ENCODE measurements around the gene ARHGAP26. TPM values are rescaled to one million over a fixed set of nuclear protein-coding genes. Genes with fewer than 3 reads are reported as not detected.

Gene ARHGAP26
- polyA plus RNA-seq, 1 donor (not counting 4 experiments of a cell fraction or from before 2014, with no cell fraction given): 3.9 TPM

DNA sequence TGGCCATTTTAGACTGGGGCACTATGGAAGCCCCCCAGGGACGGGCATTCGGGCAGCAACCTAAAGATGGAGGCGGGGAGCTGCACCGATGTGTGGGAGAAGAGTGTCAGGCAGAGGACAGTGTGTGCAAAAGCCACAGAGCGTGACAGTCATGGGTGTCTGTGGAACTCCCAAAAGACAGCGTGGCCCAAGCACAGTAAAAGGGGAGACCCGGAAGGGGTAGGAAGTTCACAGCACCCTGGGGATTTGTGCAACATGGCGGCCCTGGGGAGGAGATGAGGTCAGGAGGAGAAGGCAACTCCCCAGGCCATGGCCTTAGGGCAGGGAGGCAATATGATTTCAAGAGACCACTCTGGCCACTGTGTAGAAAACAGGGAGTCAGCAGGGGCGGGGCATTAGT lies 45.4 kb upstream of the ARHGAP26 start:
- Histone ChIP-seq H3K36me3 (ENCODE audit: control insufficient read depth in 2 of 2, extremely low read depth in 1 of 2, insufficient read depth in 2 of 2, low read length in 2 of 2) (no peaks in the 10 kb centered on the region), H4K20me1 (ENCODE audit: control insufficient read depth, extremely low read depth, insufficient read depth, low read length) (no peaks in the 10 kb centered on the region), H3K79me2 (ENCODE audit: control insufficient read depth, insufficient read depth, low read length) (no peaks in the 10 kb centered on the region), H3K4me1 (ENCODE audit: control insufficient read depth, extremely low read depth, insufficient read depth, low read length) (peaks cover 43% of the 10 kb centered on the region), H2AFZ (ENCODE audit: control insufficient read depth, low read length) (no peak overlapping the region), H3K27ac (ENCODE audit: control insufficient read depth, insufficient read depth, low read length) (peak overlapping the region; percentile 94), H3K9ac (ENCODE audit: control insufficient read depth, extremely low read depth, insufficient read depth, low read length) (no peak overlapping the region), H3K4me3 (ENCODE audit: control insufficient read depth in 2 of 3, extremely low read depth in 1 of 3, insufficient read depth in 2 of 3, low read depth in 1 of 3, low read length in 3 of 3) (no peak overlapping the region), H3K27me3 (ENCODE audit: control insufficient read depth, extremely low read depth, insufficient read depth, low read length) (no peaks in the 10 kb centered on the region), H3K9me3 (ENCODE audit: control insufficient read depth, low read depth, low read length) (no peaks in the 10 kb centered on the region), H3K9me1 (ENCODE audit: control insufficient read depth, extremely low read depth, insufficient read depth, low read length) (no peaks in the 10 kb centered on the region), H3K4me2 (ENCODE audit: control insufficient read depth, extremely low read depth, insufficient read depth, low read depth, low read length) (peak overlapping the region; percentile 66)
- no peak for DNase-seq (ENCODE audit: low read depth, low spot score)
- TF ChIP-seq, protein P1, sequence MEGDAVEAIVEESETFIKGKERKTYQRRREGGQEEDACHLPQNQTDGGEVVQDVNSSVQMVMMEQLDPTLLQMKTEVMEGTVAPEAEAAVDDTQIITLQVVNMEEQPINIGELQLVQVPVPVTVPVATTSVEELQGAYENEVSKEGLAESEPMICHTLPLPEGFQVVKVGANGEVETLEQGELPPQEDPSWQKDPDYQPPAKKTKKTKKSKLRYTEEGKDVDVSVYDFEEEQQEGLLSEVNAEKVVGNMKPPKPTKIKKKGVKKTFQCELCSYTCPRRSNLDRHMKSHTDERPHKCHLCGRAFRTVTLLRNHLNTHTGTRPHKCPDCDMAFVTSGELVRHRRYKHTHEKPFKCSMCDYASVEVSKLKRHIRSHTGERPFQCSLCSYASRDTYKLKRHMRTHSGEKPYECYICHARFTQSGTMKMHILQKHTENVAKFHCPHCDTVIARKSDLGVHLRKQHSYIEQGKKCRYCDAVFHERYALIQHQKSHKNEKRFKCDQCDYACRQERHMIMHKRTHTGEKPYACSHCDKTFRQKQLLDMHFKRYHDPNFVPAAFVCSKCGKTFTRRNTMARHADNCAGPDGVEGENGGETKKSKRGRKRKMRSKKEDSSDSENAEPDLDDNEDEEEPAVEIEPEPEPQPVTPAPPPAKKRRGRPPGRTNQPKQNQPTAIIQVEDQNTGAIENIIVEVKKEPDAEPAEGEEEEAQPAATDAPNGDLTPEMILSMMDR (optimal IDR thresholded peaks at IDR 0.05 in 1 of 3, IDR thresholded peaks at IDR 0.05 in 1 of 3, conservative IDR thresholded peaks at IDR 0.05 in 1 of 3; ENCODE audit: extremely low read depth in 1 of 3, insufficient read depth in 2 of 3, low read length in 3 of 3): no peak
- TF ChIP-seq EZH2 (IDR thresholded peaks at IDR 0.05; ENCODE audit: low read length): no peak
- dilution Hi-C loops (cut with MboI; ENCODE audit: extremely low pct_ligation_motif_present, low sequenced_read_pairs): loop anchor here (10.0 kb wide), 1 partner anchor 150 kb away; no protein-coding TSS in a partner anchor
- FAIRE-seq: no peak

- peak overlapping the region; percentile 48 for H3K9ac ChIP-seq (ENCODE audit: control insufficient read depth, extremely low read depth, insufficient read depth, low read length)
- no peak for DNase-seq (ENCODE audit: low read depth, low spot score)
- FAIRE-seq: peak; percentile 43
- H3K27ac ChIP-seq (ENCODE audit: control insufficient read depth, insufficient read depth, low read length): peak overlapping the region; percentile 94
- H2AFZ ChIP-seq (ENCODE audit: control insufficient read depth, low read length): no peak overlapping the region
- no peak overlapping the region for H3K4me3 ChIP-seq (ENCODE audit: control insufficient read depth in 2 of 3, extremely low read depth in 1 of 3, insufficient read depth in 2 of 3, low read depth in 1 of 3, low read length in 3 of 3)
- H3K4me1 ChIP-seq (ENCODE audit: control insufficient read depth, extremely low read depth, insufficient read depth, low read length): peaks cover 36% of the 10 kb centered on the region
- H3K27me3 ChIP-seq (ENCODE audit: control insufficient read depth, extremely low read depth, insufficient read depth, low read length): no peaks in the 10 kb centered on the region
- no peaks in the 10 kb centered on the region for H3K36me3 ChIP-seq (ENCODE audit: control insufficient read depth in 2 of 2, extremely low read depth in 1 of 2, insufficient read depth in 2 of 2, low read length in 2 of 2)
- H3K79me2 ChIP-seq (ENCODE audit: control insufficient read depth, insufficient read depth, low read length): no peaks in the 10 kb centered on the region
- H4K20me1 ChIP-seq (ENCODE audit: control insufficient read depth, extremely low read depth, insufficient read depth, low read length): no peaks in the 10 kb centered on the region
- H3K4me2 ChIP-seq (ENCODE audit: control insufficient read depth, extremely low read depth, insufficient read depth, low read depth, low read length): peak overlapping the region; percentile 66
- TF ChIP-seq, protein P1 (optimal IDR thresholded peaks at IDR 0.05 in 1 of 3, IDR thresholded peaks at IDR 0.05 in 1 of 3, conservative IDR thresholded peaks at IDR 0.05 in 1 of 3; ENCODE audit: extremely low read depth in 1 of 3, insufficient read depth in 2 of 3, low read length in 3 of 3): no peak
- TF ChIP-seq EZH2 (IDR thresholded peaks at IDR 0.05; ENCODE audit: low read length): no peak
- dilution Hi-C loops (cut with MboI; ENCODE audit: extremely low pct_ligation_motif_present, low sequenced_read_pairs): loop anchor here (10.0 kb wide), 1 partner anchor 149 kb away; no protein-coding TSS in a partner anchor
- H3K9me3 ChIP-seq (ENCODE audit: control insufficient read depth, low read depth, low read length): no peaks in the 10 kb centered on the region
- H3K9me1 ChIP-seq (ENCODE audit: control insufficient read depth, extremely low read depth, insufficient read depth, low read length): no peaks in the 10 kb centered on the region
Observed at GRCh38 chr5:142725231-142726187, 44.7 kb upstream of the ARHGAP26 start.

Measured in keratinocyte (primary cell).